ENCODE data around the gene ADGRF3.

GRCh38 chr2:26281226-26281625 lies 65.4 kb downstream of the ADGRF3 start:
- TF ChIP-seq CTCF (IDR thresholded peaks at IDR 0.05) (no peak), POLR2AphosphoS5 (IDR thresholded peaks at IDR 0.05; ENCODE audit: low read depth, low read length) (no peak)
